ENCODE results near the gene KRT37.
A peak's percentile ranks its signal among the peaks of the same experiment; 100 is the strongest.
"Not testable (repeated sequence)": the region's sequence is repeated elsewhere in the genome, so short reads cannot be mapped to it uniquely, and the experiment has no call there.

Gene KRT37

DNA sequence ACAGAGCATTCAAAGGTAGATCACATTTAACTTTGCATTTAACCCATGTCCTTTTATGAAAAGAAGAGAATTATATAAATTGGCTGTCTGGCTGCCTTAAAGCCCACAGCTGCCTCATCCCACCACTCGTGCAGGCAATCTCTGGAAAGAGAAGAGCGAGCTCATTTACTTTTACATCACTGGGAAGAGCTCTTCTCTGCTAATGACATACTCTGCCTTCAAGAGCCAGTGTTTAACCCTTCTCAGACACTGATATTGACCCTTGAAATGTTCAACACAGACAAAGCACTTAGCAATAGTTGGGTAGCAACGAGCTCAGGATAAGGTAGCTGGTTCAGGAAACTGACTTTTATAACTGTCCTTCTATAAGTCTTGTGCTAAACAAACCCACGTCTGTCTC is 9.6 kb upstream of the KRT37 start:
- DNase-seq: peak; percentile 90

GRCh38 chr17:41433586-41433985 is 9.2 kb upstream of the KRT37 start:
- DNase-seq: peak; percentile 61

- DNase-seq: not testable (repeated sequence)
Observed at GRCh38 chr17:41430376-41430775, 6.0 kb upstream of the KRT37 start.

- no peak for DNase-seq
Observed at GRCh38 chr17:41429667-41430066, 5.3 kb upstream of the KRT37 start.

- DNase-seq: no peak
Observed at GRCh38 chr17:41428591-41429291, 4.4 kb upstream of the KRT37 start.

DNA sequence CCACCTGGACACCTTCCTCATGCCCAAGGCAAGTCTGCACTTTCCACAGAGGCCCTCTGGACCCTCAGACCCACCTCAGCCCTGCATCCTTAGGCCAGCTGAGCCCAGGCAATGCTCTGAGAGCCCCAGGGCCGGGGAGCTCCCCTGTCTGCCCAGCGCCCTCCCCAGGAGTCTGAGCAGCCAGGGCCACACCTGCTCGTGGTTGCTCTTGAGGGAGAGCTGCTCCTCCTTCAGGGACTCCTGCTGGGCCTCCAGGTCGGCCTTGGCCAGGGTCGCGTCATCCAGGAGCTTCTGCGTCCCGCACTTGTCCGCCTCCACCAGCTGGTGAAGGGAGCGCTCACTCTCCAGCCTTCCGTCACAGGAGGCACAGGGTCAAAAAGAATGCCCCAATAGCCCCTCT is 1.8 kb downstream of the KRT37 start:
- not testable (repeated sequence) for DNase-seq

- no peak for DNase-seq
Observed at GRCh38 chr17:41421617-41422016, 2.8 kb downstream of the KRT37 start.

DNA sequence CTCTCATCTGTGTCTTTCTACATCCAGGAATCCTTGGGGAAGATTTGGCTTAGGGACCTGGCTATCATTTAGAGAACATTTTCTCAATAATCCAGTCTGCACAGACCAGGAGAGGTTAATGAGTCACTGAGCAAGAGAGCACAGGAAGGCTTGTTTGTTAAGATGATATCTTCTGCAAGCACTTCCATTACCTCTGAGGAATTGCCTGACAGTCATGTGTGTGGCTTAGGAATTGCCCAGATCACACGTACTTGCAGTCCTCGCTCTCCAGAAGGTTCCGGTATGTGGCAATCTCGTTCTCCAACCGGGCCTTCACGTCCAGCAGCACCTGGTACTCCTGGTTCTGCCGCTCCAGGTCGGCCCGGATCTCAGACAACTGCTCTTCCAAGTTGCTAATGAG is 3.3 kb downstream of the KRT37 start:
- no peak for DNase-seq

GRCh38 chr17:41420134-41420533 is 4.3 kb downstream of the KRT37 start:
- no peak for DNase-seq

GRCh38 chr17:41419716-41420115 is 4.7 kb downstream of the KRT37 start:
- peak; percentile 67 for DNase-seq

- no peak for DNase-seq
Observed at GRCh38 chr17:41418116-41418860, 6.1 kb downstream of the KRT37 start.

DNA sequence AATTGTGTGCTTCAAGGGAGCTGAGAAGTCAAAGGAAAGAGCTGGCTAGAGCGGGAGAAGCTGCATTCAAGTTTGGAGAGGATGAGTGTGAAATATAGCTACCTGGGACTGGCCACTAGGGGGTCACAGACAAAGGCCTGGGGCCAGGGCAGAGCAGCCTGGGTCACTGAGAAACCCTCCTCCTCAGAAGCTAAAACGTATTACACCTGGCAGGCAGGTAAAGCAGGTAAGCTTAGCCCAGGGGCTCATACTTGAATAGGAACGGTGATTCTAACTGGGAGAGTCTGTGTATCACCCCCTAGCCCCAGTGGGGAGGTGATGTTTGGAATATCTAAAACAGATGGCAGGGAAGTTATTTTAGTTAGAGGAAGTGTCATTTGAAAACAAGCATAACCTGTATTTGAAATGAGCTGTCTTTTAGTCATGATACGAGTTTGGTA is 6.8 kb downstream of the KRT37 start:
- DNase-seq: no peak

DNA sequence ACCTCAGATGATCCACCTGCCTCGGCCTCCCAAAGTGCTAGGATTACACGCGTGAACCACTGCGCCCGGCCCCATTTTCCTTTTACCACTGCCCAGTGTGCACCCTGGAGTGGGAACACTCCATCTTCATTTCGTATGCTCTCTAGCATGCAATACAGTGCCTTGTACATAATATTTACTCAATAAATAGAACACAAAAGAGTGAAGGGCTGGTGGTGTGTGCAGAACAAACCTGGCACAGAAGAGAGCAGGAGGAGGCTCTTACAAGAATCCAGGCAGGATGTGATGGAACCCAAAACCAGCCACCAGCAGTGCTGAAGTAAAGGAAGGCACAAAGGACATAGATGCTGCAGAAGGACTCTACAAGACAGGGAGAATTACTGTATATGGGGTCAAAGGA is 7.3 kb downstream of the KRT37 start:
- no peak for DNase-seq

GRCh38 chr17:41416479-41416878 is 7.9 kb downstream of the KRT37 start:
- no peak for DNase-seq

GRCh38 chr17:41415833-41416335 is 8.5 kb downstream of the KRT37 start:
- no peak for DNase-seq

- no peak for DNase-seq
Observed at GRCh38 chr17:41415411-41415810, 9.0 kb downstream of the KRT37 start.

DNA sequence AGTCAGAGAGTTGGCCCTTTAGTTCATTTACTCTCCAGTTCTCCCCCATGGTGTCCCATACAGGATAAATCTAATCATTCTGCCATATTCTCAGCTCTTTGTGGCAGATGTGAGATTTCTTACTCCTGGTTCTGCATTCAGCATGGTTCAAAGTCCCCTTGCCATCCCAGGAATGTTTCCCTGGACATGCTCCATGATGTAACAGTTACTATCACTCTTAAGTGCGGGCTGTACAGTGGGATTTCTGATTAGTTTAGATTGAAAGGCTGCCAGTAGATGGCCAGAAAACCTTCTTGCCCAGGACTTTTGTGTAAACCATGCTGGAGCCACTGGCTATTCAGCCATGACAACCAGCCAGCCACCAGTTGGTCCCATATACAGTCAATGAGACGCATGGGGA is 10.4 kb downstream of the KRT37 start:
- no peak for DNase-seq

DNA sequence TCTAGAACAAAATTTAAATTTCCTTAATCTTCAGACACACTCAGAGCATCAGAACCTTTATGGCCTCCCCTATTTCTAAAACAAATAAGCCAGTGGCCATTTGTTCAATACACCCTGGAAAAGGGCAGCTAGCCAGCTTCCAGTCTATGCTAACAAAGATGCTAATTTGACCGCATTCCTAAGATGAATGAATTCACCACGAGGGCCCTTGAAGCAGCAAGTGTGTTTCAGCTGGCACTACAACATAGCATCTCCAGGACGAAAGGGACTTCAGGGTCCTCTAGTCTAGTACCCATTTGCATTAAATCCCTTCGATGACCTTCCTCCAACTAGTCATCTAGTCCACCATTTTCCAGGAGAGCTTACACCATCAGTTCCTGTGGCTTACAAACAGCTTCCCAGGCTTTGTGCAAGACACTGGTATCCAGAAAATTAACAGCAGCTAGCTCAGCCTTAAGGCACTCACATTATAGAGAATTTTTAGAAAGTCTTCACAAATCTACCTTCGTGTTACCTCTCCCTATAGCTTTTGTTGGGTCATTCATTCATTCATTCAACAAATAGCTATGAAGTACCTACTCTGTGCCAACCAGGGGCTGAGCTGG is 10.9 kb downstream of the KRT37 start:
- peak; percentile 97 for DNase-seq

- no peak for DNase-seq
Observed at GRCh38 chr17:41411072-41411840, 13.1 kb downstream of the KRT37 start.

DNA sequence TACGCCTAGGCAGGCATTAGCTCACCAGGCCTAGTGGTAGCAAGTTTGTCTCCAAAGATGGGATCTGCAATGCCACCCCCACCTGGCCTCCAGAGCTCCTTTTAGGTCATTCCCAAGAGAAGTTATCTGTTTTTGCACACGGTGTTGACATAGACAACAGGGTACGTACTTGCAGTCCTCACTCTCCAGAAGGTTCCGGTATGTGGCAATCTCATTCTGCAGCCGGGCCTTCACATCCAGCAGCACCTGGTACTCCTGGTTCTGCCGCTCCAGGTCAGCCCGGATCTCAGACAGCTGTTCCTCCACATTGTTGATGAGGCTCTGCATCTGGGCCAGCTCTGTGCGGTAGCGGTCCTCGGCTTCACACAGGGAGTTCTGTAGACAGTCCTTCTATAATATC is 17.2 kb downstream of the KRT37 start:
- DNase-seq: no peak

- DNase-seq: peak; percentile 27
Observed at GRCh38 chr17:41406205-41406604, 18.2 kb downstream of the KRT37 start.

DNA sequence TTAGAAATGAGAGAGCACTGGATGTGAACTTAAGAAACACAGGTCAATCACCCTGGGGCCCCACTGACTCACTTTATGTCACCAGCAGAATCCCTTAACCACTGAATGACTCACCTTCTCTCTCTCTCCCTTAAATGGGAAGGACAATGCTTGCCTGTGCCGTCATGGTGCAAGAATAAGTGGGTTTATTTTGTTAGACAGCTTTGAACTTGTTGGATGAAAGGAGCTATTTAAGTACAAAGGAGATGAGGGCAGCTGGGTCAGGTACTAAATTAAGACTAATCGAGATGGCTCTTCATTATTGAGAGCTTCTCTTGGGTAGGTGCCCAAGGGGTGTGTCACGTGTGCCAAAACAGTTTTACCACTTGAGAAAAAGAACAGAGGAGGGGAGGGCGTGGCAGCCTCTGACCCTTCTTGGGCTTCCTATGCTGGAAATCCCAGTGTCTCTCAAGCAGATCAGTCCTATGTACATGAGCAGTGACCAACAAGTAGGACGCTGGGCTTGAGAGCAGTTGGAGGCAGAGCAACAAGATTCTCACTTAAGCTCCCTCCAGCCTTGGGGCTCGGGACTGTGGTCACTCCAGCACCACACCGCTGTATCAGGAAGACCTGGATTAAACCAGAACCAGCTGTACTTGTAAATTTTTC is 20.2 kb downstream of the KRT37 start:
- DNase-seq: peak; percentile 95

Data from DMS79 (cell line).